K562 treated with DMSO at 1 percent for 48 hours (cell line): ENCODE data around the gene HBM. TPM values are rescaled to one million over a fixed set of nuclear protein-coding genes. Genes with fewer than 3 reads are reported as not detected.

Experiments
- total RNA-seq: library from RNA; unstranded; fragments of 300-600 nt; gene quantifications from 2 replicates; pipeline ENCODE4 v1.2.3, GENCODE V29; 2022; ENCODE audit warnings: low replicate concordance; ENCODE audit errors: extremely low read depth

Gene HBM
- total RNA-seq = not detected in 2 replicates

GRCh38 chr16:165539-166374 is at the start of gene HBM:
Gene HBM (plus strand): TSS chr16:165978. CDS start chr16:165998, 20 bp downstream.

GRCh38 chr16:152141-153128 is 13.3 kb upstream of the HBM start, which contains the start of gene HBZ:
Gene HBZ (plus strand): TSS chr16:152644. CDS start chr16:152910, 266 bp downstream.

GRCh38 chr16:172374-172941 is 6.7 kb downstream of the HBM start, which contains the start of gene HBA2:
Gene HBA2 (plus strand): TSS chr16:172876. CDS start chr16:172913, 37 bp downstream.

GRCh38 chr16:176477-177382 is 11.0 kb downstream of the HBM start, which contains the start of gene HBA1:
Gene HBA1 (plus strand): TSS chr16:176680. CDS start chr16:176717, 37 bp downstream.

GRCh38 chr16:180101-180675 is 14.4 kb downstream of the HBM start, which contains the start of gene HBQ1:
Gene HBQ1 (plus strand): TSS chr16:180459. CDS start chr16:180487, 28 bp downstream.

Other genes with a start within 250 kb of the HBM start
- gene POLR3K, start 112.4 kb upstream of the HBM start, total RNA-seq = not detected in 2 replicates
- not detected in 2 replicates for gene SNRNP25, start 112.2 kb upstream of the HBM start, total RNA-seq
- not detected in 2 replicates for gene RHBDF1, start 93.3 kb upstream of the HBM start, total RNA-seq
- not detected in 2 replicates for gene MPG, start 87.8 kb upstream of the HBM start, total RNA-seq
- not detected in 2 replicates for gene NPRL3, start 27.3 kb upstream of the HBM start, total RNA-seq
- not detected in 2 replicates for gene HBZ, start 13.3 kb upstream of the HBM start, total RNA-seq
- gene HBA2, start 6.9 kb downstream of the HBM start, total RNA-seq = not detected in 2 replicates
- not detected in 2 replicates for gene HBA1, start 10.7 kb downstream of the HBM start, total RNA-seq
- not detected in 2 replicates for gene HBQ1, start 14.5 kb downstream of the HBM start, total RNA-seq
- gene LUC7L, start 63.5 kb downstream of the HBM start, total RNA-seq = not detected in 2 replicates
- gene FAM234A, start 68.8 kb downstream of the HBM start, total RNA-seq = not detected in 2 replicates
- not detected in 2 replicates for gene RGS11, start 110.0 kb downstream of the HBM start, total RNA-seq
- gene ARHGDIG, start 114.6 kb downstream of the HBM start, total RNA-seq = not detected in 2 replicates
- gene PDIA2, start 117.2 kb downstream of the HBM start, total RNA-seq = not detected in 2 replicates
- gene AXIN1, start 186.7 kb downstream of the HBM start, total RNA-seq = not detected in 2 replicates
- not detected in 2 replicates for gene MRPL28, start 204.6 kb downstream of the HBM start, total RNA-seq
- gene PGAP6, start 216.0 kb downstream of the HBM start, total RNA-seq = not detected in 2 replicates
- gene NME4, start 231.2 kb downstream of the HBM start, total RNA-seq = not detected in 2 replicates
- not detected in 2 replicates for gene DECR2, start 235.9 kb downstream of the HBM start, total RNA-seq